ENCODE measurements around the gene COL4A1.

GRCh38 chr13:110185696-110186095 is 121.3 kb downstream of the COL4A1 start:
- TF ChIP-seq, protein P1, sequence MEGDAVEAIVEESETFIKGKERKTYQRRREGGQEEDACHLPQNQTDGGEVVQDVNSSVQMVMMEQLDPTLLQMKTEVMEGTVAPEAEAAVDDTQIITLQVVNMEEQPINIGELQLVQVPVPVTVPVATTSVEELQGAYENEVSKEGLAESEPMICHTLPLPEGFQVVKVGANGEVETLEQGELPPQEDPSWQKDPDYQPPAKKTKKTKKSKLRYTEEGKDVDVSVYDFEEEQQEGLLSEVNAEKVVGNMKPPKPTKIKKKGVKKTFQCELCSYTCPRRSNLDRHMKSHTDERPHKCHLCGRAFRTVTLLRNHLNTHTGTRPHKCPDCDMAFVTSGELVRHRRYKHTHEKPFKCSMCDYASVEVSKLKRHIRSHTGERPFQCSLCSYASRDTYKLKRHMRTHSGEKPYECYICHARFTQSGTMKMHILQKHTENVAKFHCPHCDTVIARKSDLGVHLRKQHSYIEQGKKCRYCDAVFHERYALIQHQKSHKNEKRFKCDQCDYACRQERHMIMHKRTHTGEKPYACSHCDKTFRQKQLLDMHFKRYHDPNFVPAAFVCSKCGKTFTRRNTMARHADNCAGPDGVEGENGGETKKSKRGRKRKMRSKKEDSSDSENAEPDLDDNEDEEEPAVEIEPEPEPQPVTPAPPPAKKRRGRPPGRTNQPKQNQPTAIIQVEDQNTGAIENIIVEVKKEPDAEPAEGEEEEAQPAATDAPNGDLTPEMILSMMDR (IDR thresholded peaks at IDR 0.05): no peak
- no peak for TF ChIP-seq POLR2A (IDR thresholded peaks at IDR 0.05)

Data from upper lobe of left lung (tissue), 4 donors.